NCI-H510A treated with DMSO at 0.1 percent for 48 hours (cell line): ENCODE data around the gene RFX2.
"Not testable (repeated sequence)": the region's sequence is repeated elsewhere in the genome, so short reads cannot be mapped to it uniquely, and the experiment has no call there.

Source experiments
- DNase-seq: peaks from one replicate; lab custom pipeline; 2025; lab: John Stamatoyannopoulos, UW

RFX2 gene

DNA sequence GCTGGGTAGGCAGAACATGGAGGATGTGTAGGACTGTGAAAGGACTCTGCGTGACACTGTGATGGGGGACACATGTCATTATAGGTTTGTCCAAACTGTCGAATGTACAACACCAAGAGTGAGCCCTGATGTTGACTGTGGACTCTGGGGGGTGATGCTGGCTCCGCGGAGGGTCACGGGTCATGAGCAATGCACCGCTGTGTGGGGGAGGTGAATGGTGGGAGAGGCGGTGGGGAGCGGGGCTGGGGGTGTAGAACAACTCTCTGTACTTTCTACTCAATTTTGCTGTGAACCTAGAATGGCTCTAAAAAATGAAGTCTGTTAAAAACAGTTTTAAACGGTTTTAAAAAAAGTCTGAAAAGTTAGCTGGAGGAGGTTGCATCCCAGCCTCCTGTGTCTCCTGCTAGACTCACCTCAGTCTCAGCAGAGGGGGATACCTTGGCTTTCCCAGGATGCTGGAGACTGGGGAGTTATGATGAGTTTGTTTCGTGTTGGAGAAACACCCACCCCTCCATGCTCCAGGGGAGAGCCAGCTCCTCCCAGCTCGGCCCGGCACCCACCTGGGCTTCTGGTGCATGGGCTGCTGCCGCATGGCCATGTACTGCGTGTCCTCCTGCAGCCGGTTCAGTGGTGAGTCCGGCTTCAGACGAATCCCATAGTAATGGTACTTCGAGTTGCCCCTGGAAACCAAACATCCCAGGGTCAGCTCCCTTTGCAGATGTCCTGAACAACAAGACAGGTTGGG lies 97.7 kb downstream of the RFX2 start:
- no peak for DNase-seq

DNA sequence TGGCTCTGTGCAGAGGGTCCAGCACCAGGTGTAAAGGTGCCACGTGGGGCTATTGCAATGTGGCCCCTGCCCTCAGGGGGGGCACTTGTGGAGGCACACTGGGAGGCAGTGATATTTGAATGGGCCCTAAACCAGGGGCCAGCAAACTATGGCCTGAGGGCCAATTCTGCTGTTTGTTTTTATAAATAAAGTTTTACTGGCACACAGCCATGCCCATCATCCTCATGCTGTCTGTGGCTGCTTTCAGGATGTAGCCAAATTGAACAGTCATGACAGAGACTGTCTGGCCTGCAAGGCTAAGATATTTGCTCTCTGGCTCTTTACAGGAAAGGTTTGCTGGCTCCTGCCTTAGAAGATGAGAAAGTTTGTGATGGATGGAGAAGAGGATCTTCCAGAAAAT lies 98.5 kb downstream of the RFX2 start:
- DNase-seq, result no peak

DNA sequence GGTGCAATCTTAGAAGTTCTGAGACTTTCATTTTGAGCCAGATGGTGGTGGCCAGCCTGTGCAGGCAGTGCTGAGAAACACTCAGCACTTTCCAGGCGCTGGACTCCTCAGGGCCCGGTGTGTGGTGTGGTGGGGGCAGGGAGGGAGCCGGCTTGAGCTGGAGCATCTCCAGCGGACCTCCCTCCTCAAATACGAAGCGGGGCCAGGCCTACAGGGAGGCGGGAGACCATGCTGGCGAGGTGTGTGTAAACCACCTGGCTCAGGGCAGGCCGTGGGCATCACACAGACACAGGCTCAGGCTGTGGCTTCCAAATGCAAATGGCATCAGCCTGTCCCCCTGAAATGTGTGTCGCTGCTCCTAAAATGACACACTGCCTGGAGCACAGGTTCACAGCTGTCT lies 99.1 kb downstream of the RFX2 start:
- no peak for DNase-seq

DNA sequence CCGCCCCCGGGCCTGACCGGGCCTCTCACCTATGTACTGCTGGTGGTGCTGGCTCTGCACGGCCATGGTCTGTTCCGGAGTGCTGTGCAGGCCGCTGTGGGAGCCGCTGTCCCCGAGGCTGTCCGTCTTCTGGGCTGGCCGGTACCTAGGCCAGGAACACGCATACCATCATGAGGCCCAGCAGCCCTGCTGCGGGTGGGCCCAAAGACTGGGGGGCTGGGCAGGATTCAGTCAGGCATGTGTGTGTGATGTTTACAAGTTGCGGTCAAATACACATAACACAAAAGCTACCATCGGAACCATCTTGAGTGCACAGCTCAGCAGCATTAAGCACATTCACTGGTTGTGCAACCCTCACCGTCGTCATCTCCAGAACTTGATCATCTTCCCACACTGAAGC lies 100.2 kb downstream of the RFX2 start:
- no peak for DNase-seq

DNA sequence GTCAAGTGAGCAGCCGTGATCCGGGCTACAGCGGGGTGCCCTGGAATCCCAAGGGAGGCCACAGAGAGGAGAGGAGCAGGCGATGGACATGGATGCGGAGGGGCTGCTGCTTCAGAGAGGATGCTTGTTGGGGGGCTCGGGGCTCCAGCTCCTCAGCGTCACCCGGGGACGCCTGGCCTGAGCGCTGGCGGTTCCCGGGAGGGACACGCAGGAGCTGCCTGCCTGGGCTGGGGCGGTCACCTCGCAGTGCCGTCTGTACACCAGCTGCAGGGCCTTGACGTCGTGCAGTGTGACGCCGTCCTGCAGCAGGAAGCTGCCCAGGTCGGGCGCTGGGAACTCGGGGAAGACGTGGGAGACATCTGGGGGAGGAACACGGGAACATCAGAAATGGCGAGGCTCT lies 102.4 kb downstream of the RFX2 start:
- DNase-seq, result no peak

DNA sequence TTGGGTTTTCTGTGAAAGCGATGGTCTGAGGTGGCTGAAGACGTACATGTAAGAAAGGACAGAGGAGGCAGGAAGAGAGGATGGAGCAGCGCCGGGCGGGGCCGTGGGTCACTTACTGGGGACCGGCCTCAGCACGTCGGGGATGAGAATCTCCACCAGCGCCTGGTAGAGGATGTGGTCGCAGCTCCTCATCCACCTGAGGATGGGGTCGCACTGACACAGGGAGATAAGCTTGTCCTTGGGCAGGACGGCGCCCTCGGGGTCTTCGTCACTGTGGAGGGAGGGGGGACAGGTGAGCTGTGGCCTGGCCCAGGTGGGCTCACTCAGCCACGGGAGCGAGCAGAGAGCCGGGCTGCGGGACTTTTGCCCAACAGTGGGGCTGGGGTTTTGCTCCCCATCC lies 103.4 kb downstream of the RFX2 start:
- no peak for DNase-seq

DNA sequence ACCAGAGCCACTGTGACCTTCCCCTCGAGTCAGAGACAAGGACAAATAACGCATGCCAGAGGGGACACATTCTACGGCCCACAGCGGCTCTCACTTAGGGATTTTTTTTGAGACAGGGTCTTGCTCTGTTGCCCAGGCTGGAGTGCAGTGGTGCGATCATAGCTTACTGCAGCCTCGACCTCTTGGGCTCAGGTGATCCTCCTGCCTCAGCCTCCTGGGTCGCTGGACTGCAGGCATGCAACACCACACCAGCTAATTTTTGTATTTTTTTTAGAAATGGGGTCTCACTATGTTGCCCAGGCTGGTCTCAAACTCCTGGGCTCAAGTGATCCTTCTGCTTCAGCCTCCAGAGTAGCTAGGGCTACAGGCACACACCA lies 104.2 kb downstream of the RFX2 start:
- not testable (repeated sequence) for DNase-seq

DNA sequence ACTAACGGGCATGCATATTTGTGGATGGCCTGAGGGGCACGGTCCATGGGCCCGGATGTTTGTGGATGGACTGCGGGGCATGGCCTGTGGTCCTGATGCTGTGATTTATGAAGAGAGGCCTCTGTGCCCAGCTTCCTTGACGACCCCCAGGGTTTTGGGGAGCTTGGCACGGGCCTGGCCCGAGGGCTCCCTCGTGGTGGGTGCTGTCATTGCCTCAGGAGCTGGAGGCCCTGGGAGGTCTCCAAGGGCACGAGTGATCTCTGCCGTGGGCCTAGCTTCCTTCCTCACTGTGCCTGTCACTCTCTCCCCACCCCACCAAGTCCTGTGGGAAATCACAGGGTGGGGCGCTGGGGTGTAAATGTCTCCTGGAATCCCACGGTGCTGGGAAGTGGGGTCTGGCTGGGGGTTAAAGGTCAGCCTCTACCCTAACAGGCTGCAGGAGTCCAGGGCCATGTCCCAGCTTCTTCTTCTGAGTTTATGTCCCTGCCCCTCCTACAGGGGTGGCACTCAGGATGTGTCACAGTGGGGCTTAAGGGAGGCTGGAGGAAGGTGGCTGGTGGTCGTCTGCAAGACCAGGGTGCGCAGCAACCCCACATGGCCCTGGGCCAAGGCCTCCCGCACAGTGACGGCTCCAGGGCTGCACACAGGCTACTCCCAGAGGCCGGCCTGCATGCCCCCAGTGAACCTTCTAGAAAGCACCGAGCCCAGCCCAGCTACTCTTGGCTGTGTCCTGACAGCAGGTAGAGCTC lies 104.8 kb downstream of the RFX2 start:
- DNase-seq, result no peak

DNA sequence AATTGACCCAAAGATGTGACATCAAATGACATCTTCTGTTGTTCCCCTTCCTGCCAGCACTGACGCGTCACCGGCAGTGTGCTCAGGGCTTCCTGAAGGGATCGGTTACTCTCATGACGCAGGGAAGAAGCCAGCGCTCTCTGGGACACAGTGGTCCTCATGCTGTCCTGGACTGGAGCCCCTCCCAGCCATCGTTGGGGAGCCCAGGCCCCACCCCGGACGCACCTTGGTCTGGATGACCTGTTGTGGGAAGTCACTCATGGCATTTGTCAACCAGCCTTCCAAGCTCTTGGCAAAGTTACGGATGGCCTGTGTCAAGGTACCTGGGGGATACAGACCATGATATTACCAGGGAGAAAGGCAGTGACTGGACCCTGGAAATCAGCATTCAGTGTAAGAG lies 106.3 kb downstream of the RFX2 start:
- no peak for DNase-seq

DNA sequence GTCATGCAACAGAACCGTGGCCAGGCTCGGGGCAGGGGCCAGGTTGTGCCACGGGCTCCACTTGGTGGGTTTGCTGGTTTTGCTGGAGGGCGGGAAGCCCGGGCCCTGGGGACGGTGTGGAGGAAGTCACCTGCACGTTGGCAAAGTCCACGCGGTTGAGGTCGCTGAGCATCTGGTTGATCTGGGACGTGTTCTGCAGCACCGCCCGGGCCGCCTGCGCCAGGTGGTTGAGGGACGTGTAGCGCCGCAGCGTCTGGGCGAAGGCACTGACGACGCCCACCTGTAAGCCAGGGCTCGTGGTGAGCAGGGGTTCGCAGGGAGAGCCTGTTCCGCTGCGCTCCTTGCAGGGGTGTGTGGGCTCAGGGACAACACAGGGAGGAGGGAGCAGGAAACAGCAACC lies 107.7 kb downstream of the RFX2 start:
- DNase-seq, result no peak

DNA sequence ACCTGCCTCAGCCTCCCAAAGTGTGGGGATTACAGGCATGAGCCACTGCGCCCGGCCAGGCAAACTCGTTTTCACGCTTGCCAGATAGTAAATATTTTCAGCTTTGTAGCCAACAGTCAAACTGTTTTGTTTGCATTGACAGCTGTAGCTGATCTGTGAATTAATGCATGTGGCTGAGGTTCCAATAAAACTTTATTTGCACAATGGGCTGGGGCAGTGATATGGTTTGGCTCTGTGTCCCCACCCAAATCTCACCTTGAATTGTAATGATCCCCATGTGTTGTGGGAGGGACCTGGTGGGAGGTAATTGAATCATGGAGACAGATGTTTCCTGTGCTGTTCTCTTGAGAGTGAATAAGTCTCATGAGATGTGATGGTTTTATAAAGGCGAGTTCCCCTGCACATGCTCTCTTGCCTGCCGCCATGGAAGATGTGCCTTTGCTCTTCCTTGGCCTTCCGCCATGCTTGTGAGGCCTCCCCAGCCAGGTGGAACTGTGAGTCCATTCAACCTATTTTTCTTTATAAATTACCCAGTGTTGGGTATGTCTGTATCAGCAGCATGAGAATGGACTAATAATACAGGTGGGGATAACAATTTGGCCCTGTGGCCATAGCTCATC lies 110.0 kb downstream of the RFX2 start:
- no peak for DNase-seq

DNA sequence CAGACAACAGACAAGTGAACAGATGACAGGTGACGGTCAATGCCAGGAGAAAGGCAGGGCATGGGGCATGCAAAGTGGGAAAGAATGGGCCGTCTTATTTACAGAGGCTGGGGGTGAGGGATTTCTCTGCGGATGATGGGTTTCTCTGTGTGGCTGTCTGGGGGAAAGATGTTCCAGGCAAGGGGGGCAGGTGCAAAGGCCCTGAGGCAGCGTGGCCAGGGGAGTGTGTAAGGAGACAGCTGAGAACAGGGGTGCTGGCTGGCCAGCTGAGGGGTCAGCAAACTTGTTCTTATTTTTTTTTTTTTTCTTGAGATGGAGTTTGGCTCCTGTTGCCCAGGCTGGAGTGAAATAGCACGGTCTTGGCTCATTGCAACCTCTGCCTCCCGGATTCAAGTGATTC lies 110.6 kb downstream of the RFX2 start:
- no peak for DNase-seq

DNA sequence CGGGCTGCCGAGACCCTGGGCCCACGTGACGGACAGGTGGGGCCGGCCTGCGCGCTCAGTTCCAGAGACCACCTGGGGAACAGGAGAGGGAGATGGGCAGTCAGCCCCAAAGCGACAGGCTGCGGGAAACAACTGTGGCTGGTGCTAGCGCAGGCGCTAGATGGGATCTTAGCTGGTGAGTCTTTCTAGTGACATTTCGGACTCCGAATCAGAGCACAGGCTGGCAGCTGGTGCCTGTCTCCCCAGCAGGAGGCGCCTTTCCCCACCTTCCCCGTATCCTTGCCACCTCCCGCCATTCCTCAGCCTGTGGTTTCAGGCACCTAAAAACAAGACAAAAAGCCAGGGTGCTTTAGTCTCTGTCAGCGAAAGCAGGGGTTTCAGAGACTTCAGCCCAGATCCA lies 112.9 kb downstream of the RFX2 start:
- no peak for DNase-seq

DNA sequence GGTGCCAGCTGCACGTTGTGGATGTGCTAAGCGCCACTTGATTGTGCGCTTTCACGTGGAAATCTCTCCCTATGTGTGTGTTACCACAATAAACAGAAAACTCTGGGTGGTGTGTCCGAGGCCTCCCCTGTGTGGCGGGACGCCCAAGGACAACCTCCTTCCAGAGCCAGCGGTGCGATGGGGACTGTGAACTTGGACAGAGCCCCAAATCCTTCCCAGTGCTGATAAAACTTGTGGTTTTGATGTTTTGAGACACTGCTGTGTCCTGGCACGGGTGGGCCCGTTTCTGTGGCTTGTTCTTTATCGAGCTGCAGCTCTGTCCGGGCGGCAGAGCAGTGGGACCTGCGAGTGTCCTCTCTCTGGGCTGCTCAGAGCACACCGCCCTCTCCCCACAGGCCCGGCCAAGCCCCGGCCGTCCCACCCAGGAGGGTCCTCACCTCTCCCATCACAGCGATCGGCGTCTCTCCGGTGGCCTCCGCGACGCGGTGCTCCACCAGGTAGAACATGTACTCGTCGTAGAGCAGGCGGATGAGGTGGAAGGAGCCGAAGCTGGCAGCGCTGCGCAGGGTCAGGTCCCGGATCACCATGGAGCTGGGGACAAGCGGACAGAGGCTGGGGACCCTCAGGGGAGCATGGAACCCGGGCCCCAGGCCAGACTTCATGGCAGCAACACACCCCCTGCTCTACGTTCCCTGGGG lies 113.5 kb downstream of the RFX2 start:
- no peak for DNase-seq

DNA sequence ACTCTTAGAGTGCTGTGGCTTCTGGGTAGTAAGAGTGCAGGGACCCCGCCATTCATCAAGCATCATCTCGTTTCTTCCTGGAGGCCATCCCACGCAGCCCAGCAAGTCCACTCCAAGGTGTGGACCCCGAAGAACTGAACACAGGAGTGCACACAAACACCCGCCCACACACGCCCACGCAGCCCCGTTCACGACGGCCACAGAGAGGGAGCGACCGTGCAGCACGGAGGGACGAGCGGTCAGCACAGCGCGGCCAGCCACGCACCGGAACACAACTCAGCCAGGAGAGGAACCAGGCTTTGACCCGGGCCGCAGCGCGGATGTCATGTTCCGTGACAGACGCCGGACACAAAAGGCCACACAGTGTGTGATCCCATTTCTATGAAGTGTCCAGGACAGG lies 114.2 kb downstream of the RFX2 start:
- no peak for DNase-seq

DNA sequence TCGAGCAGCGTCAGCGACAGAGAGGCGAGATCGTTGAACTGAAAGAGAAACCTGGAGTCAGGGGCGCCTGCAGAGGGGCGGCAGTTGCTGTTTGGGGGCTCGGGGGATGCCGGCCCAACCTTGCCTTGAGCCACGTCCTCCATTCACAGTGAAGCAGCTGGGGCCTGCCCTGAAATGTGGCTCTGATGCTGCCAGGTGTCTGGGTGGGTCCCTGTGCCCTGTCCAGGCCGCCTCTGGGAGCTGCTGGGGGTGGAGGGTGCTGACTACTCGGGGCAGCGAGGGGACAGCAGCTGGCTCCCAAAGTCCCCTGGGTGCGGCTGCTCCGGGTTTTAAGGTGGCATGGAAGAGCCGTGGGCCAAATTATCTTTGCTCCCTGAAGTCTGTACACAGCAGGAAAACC lies 114.7 kb downstream of the RFX2 start:
- no peak for DNase-seq

DNA sequence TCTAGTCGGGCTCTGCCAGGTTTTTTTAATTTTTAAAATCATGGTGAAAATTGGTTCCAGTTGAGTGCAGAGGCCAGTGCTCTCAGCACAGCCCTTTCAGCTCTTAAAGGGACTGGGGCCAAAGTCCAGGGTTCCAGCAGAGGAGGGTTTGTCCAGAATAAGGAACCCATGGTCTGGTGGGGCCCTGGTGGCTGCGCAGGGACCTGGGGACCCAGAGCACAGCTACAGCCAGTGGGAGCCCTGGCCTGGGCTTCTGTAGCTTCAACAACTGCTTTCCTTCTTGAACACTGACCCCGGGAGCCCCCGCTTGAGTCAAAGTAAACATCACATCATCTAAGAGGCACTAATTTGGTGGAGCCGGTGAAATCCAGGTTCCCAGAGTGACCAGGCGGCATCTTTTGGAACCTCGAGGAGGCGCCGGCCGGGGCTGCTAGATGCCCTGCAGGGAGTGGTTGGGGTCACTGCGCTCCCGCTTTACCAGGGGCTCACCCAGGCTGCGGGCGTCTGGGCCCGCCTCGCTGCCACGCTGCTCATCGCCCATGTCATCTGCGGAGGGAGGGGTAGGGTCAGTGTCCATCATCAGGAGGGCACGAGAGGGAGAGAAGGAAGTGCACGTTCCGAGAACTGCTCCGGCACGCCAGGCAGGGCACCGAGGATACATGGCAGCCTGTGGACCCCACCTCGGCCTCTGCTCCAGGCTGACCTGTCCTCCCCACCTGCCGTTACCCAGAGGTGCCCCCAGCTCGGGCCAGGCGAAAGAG lies 115.7 kb downstream of the RFX2 start:
- DNase-seq, result no peak

DNA sequence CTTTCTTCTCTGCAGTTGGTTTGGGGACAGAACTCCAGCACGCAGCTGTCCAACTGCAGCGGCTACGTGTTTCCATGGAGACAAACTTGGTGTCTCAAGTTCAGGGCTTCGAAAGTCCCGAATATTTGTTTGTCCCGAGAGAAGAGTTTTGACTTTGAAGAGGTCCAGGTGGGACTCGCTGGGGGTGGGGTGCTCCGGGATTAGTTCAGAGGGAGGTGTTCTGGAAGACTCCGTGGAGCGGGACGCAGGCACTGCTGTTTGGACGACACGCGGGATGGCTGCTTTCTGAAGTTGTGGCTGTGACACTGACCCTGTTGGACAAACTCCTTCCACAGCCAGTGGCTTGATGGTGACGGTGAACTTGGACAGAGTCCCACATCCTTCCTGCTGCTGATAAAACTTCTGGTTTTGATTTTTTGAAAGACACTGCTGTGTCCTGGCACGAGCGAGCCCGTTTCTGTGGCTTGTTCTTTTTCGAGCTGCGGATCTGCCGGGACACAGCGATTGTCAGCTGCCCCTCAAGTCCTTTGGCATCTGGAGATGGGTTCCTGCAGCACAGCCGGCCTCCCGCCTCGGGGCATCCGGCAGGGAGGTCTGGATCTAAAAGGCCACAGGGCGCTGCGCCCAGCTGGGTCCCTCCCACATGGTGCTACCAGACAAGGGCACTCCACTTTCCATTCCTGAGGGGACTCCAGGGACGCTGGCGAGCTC lies 116.5 kb downstream of the RFX2 start:
- DNase-seq, result no peak

DNA sequence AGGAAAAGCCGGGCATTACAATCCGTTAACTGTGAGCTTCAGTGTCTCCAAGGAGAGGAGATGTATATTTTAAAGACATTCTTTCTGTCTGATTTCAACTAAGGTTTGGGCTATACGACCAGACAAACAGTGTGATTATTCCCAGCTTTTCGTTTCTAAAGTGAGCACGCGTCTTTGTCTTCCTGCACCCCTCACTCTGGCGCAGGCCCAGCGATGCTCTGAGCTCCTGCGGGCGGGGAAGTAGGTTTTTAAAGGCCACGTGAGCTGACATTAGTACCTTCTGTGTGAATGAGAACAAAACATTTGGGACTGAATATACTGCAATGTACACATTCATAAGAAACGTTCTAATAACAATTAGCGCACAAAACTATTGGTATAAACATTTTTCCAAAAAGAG lies 117.1 kb downstream of the RFX2 start:
- DNase-seq, result no peak

DNA sequence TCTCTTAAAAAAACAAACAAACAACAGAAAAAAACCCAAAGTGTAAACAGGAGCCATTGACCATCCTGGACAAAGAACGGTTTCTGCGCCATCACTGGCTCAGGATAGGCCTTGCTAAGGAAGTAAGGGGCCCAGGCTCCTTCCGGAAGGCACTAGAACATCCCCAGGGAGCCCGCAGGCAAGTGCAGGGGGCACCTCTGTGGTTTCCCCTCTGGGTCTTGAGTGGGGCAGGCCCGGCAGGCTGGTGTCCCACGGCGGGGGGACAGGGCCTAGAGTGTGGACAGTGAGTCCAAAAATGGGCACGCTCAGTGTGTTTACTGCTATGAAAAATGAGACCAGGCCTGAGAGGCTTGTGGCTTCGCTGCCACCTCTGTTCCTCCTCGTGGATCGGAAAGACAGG lies 117.5 kb downstream of the RFX2 start:
- DNase-seq, result no peak

DNA sequence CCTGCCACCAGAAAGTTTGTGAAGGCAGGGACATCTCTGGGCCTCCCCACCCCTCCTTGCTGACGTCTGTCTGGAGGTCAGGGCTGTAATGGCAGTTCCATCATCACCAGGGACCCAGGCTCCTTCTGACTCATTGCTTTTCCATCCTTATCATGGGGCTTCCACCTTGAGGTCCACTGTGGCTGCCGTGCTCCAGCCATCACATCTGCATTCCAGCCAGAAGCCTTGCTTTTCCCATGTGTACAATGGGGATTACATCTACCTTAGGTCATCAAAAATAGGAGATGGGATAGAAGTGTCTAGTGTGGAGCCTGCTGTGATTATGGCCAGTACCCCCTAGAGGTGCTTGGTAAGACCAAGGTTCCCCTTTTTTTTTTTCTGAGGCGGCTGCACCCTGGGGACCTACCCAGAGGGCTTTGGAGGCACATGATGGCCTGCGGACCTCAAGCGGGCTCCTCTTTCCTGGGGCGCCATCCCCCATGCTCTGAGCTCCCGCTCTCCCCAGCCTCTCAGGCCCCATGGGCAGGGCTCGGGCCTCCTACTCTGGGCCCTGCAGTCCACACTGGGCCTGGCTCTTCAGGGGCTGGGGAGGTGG lies 119.0 kb downstream of the RFX2 start:
- no peak for DNase-seq
